Activated effector memory CD4-positive, alpha-beta T cell treated with anti-CD3 and anti-CD28 coated beads, Interleukin-2, amount 50 U/mL, for 16 hours (primary cell): Measurements from ENCODE around the gene TSPAN8.
"Not testable (repeated sequence)": the region's sequence is repeated elsewhere in the genome, so short reads cannot be mapped to it uniquely, and the experiment has no call there.

Source experiments
- DNase-seq: peaks from one replicate; pipeline ENCODE4 v3.0.0-alpha.2; 2020

The TSPAN8 gene

GRCh38 chr12:71157601-71158233, at the start of gene TSPAN8:
TSS of gene TSPAN8 (minus strand) at chr12:71157999. CDS start at chr12:71157678, 321 bp downstream.
- DNase-seq, result no peak

- DNase-seq, result no peak
These were observed 43.4 kb upstream of the TSPAN8 start for GRCh38 chr12:71201136-71201679.

DNA sequence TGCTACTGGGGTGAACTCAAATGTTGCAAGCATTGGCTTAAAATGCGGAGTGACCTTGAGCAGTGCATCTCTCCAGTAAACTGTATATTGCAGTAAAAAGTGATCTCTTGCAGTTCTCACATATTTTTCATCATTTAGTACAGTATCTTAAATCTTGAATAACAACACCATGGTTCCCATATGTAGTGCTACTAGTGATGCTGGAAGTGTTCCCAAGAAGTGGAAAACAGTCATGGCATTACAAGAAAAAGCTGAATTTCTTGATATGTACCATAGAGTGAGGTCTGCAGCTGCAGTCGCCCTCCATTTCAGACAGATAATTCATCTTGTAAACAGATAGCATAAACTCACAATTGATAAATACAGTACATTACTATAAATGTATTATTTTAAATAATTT, 42.9 kb upstream of the TSPAN8 start:
- DNase-seq, result no peak

DNA sequence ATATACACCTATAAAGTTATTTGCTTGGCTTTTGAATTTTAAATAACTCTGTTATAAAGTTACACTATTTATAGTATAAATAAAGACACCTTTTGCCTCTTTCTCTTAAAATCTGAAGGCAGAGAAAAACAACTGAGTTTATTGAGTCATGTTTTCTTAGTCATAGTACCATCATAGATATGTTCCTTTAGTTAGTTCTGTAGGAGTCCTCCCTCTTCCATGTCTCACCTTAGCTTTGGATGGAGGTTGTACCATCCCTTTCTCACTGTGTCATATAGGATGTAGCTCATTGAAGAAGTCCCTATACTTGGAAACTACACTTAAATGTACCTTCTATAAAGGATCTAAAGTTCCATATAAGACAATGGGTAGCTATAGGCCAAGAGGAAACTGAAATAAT, 39.7 kb upstream of the TSPAN8 start:
- no peak for DNase-seq

- no peak for DNase-seq
These were observed 37.6 kb upstream of the TSPAN8 start for GRCh38 chr12:71195338-71195896.

DNA sequence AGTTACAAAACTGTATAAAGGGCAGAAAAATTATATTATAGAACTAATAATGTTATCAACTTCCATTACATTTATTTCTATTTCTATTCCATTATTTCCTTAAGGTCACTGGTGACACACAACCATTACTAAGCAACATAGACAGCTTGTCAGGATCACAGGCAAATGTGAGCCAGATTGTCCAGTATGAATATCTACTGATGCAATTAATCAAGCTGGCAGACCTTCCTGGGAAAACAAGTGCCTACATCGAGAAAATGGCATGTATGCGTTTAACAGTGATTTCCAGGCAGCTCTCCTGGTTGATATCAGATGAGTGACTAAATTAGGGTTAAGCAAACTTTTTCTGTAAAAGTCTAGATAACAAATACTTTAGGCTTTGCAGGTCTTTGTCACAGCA, 36.9 kb upstream of the TSPAN8 start:
- no peak for DNase-seq

- DNase-seq, result no peak
These were observed 35.2 kb upstream of the TSPAN8 start for GRCh38 chr12:71193041-71193440.

DNA sequence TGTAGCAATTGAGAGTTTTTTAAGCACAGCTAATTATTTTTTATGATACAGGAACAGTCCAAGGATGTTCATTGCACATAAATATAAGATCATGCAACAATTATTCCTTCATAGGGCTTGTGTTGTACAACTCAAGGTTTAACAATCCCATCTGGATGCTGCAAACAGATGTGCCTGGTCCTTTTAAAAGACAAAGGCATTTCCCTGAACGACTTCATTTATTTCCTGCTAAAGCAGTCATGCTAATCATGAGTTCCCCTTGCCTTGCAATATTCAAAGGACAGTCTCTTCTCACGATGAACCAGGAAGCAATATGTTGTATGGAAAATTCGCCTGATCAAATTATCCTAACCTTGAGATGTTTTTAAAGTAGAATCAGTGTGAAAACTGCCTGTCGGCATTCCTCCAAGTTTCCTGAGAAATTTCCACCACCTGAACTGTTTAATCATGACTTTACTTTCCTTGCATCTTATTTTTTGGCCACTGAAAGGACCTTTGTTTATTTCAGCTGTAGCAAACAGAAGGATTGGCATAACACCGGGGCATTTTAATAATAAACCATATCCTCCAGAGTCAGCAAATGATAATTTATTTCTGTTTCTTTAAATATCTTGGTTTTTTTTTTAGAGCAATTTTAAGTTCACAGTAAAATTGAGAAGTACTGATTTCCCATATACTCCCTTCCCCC, 33.9 kb upstream of the TSPAN8 start:
- DNase-seq, result no peak

- no peak for DNase-seq
These were observed 33.0 kb upstream of the TSPAN8 start for GRCh38 chr12:71190822-71191221.

DNA sequence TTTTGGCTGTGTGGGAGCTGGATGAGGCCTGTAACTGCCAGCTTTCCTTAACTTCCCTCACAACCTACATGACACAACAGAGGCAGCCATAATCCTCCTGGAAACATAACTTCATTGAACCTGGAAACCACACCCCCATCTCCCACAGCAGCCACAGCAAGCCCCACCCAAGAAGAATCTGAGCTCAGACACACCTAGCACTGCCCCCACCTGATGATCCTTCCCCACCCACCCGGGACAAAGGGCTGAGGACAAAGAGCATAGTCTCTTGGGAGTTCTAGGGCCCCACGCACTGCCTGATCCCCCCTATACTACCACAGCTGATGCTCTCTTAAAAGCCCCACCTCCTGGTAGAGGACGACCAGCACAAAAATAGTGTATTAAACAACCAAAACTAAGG, 29.6 kb upstream of the TSPAN8 start:
- DNase-seq, result no peak

- DNase-seq, result no peak
These were observed 28.9 kb upstream of the TSPAN8 start for GRCh38 chr12:71186571-71187288.

DNA sequence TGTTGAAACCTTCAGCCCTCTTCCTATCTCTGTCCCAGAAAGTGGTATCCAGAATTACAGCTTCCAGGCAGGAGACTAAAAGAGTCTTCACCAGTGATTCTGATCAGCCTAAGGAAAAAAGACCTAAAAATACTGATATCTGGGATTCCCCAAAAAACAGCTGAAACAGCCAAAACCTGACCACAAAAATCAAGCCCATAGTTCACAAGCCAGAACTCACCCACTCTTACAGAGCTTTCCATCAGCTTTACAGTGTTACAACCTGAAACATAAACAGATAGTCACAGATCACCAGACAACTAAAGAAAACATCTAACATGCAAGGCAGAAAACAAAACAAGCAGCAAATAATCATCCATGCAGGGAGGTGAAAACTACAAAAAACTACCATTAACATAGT, 26.0 kb upstream of the TSPAN8 start:
- DNase-seq, result no peak

GRCh38 chr12:71183018-71183417, 25.2 kb upstream of the TSPAN8 start:
- no peak for DNase-seq

DNA sequence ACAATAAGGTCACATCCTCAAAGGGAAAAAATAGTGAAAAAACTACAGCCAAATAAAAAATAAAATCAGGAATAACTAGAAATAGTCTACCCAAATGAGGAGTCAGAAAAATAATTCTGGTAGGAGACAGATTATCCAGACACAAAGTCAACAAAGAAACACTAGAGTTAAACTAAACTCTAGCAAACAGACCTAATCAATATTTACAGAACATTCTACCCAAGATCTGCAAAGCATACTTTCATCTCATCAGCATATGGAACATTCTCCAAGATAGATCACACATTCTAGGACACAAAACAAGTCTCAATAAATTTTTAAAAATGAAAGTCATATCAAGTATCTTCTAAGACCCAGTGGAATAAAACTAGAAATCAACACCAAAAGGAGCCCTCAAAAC, 20.4 kb upstream of the TSPAN8 start:
- DNase-seq, result no peak

DNA sequence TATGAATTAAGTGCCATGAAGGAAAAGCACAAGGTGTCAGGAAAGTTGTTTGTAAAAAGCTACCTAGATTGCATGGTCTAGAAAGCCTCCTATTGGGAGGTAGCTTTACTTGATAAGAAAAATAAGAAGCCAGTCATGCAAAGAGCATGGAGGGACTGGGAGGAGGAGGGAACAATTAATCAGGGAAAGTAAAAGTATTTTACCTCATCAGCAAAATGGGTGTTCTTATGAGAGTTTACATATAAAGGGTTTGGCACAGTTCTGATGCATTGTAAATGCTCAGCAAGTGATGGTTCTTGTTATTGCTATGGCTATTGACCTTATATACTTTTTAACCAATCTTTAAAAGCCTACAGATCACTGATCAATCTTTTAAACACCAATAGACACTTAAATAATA, 17.0 kb upstream of the TSPAN8 start:
- no peak for DNase-seq

GRCh38 chr12:71174146-71174545, 16.3 kb upstream of the TSPAN8 start:
- no peak for DNase-seq

GRCh38 chr12:71170456-71170855, 12.7 kb upstream of the TSPAN8 start:
- no peak for DNase-seq

DNA sequence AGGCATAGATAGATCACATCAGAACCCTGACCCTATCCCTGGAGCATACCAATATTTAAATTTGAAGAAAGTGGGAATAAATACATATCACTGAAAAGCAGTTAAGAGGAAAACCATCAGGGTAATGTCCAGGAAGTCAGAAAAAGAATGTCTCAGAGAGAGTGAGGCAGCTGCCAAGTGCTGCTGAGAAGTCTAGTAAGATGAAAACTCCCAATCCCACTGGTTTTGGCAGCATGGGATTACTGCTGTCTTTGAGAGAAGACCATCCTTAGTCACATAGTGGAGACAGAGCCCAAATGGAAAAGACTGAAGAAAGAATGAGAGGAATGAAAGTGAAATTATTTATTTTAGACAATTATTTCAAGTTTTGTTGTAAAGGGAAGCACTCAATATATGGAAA, 11.5 kb upstream of the TSPAN8 start:
- no peak for DNase-seq

DNA sequence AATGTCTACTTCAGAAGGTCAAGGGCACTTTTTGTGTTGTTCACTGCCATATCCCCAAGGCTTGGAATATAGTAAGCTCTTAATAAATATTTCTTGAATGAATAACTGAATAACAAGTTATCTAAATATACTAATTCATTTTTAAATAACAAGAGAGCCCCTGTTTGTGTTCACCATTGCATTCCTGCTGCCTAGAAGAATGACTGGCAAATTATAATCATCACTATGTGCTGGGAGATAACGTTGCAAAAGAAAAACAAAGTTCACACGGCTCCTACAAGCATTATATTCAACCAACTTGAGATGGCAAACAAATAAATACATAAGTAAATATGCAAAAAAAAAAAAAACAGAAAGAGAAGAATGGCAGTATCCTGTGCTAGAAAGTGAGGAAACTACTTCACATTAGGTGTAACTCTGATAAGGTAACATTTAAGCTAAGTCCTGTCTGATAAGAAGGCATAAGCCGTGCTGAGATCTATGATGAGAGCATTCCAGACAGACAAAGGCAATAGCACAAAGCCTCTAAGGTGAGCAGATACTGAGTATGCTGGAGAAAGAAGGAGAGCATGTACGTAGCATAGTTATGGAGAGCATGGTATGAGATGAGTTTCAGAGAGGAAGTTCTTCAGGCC, 9.2 kb upstream of the TSPAN8 start:
- no peak for DNase-seq

DNA sequence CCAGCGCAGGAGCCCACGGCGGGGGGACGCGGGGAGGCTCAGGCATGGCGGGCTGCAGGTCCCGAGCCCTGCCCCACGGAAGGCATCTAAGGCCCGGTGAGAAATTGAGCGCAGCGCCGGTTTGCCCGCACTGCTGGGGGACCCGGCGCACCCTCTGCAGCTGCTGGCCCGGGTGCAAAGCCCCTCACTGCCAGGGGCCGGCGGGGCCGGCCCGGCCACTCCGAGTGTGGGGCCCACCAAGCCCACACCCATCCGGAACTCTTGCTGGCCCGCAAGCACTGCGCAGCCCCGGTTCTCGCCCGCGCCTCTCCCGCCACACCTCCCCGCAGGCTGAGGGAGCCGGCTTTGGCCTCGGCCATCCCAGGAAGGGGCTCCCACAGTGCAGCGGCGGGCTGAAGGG, 8.5 kb upstream of the TSPAN8 start:
- no peak for DNase-seq

GRCh38 chr12:71165780-71166179, 8.0 kb upstream of the TSPAN8 start:
- DNase-seq, result not testable (repeated sequence)

GRCh38 chr12:71164568-71165197, 6.9 kb upstream of the TSPAN8 start:
- DNase-seq, result no peak

DNA sequence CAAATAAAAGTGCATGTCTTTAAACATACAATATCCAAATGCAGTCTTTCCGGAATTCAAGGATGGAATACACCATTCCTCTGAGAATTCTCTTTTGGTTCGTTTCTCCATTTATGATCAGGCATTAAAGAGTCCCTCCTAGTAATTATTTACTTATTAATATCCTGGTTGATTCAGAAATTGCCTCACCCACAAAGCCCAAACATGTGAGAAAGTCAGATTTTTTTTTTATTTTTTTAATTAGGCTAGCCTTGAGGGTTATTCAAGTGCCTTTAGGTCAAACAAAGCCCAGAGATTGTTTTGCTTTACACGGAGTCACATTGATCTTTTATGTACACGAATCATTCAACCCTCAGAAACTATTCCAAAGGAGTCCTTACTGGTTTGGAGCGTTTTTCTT, 6.4 kb upstream of the TSPAN8 start:
- DNase-seq, result no peak
